GM10248 (cell line): ENCODE data around the gene KCNC4.

Experiments
- CTCF ChIA-PET: fragments of 300-600 bp; sonication (Branson Sonifier 250); formaldehyde crosslinking; extraction: SDS; loops from one replicate; lab custom pipeline; 2021; ENCODE audit warnings: antibody characterized with exemption; lab: Yijun Ruan, JAX
- POLR2A ChIA-PET: fragments of 350-650 bp; sonication (Branson Sonifier 250); formaldehyde crosslinking; extraction: SDS; loops from one replicate; lab custom pipeline; 2020; ENCODE audit warnings: antibody characterized with exemption; lab: Yijun Ruan, JAX
- DNase-seq: peaks from one replicate; pipeline ENCODE4 v3.0.0; 2012; ENCODE audit errors: extremely low spot score
- TF ChIP-seq, protein P1 (sequence below): IDR thresholded peaks from 2 replicates; pipeline ENCODE4 v1.5.1; 2012; ENCODE audit warnings: mild to moderate bottlenecking, low read depth; ENCODE audit errors: extremely low read depth, missing control alignments, control extremely low read depth

KCNC4 gene

DNA sequence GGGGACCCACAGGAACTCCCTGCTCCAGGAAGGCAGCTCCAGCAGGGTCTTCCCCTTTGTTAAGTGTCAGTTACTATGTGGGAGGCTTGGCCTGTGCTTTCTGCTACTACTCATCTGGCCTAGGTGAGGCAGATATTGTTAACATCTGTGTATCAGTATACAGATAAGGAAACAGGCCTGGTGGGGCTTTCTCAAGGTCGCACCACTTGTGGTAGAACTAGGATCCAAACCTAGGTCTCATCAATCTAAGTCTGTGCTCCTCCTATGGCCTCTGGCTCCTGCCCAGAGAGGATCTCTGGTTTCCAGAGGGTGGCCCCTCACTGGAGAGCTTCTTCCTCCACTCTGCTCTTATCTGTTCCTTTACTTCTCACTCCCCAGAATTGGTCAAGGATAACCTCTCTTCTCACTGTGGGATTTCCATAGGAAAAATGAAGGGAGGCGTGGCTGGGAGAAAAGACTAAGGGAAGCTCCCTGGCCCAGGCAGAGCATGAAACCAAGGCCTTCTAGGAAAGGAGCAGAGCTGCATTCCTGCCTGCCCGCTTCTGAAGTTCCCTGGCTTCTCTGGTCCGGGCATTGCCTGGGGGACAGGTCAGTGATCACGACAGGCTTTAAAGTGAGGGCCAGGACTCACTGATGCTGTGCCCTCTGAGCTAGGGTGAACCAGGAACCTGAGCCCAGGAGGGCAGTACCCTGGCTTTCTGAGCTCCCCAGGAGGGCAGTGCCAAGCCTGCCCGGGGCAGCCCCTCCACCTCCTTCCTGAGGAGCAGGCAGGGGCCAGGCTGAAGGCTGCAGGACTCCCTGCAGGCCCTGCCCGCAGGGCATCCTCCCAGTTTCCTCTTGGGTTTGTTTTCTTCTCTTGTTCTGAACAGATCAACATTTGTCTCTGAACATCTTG lies 5.8 kb downstream of the KCNC4 start:
- DNase-seq: no peak
- CTCF ChIA-PET: interaction anchor here (0.8 to 4.7 kb wide), 13 partner anchors 8 to 304 kb away, joined by 3 to 55 read pairs (median 6); no protein-coding TSS in a partner anchor
- POLR2A ChIA-PET: no interaction called here
- TF ChIP-seq, protein P1, sequence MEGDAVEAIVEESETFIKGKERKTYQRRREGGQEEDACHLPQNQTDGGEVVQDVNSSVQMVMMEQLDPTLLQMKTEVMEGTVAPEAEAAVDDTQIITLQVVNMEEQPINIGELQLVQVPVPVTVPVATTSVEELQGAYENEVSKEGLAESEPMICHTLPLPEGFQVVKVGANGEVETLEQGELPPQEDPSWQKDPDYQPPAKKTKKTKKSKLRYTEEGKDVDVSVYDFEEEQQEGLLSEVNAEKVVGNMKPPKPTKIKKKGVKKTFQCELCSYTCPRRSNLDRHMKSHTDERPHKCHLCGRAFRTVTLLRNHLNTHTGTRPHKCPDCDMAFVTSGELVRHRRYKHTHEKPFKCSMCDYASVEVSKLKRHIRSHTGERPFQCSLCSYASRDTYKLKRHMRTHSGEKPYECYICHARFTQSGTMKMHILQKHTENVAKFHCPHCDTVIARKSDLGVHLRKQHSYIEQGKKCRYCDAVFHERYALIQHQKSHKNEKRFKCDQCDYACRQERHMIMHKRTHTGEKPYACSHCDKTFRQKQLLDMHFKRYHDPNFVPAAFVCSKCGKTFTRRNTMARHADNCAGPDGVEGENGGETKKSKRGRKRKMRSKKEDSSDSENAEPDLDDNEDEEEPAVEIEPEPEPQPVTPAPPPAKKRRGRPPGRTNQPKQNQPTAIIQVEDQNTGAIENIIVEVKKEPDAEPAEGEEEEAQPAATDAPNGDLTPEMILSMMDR: no peak

DNA sequence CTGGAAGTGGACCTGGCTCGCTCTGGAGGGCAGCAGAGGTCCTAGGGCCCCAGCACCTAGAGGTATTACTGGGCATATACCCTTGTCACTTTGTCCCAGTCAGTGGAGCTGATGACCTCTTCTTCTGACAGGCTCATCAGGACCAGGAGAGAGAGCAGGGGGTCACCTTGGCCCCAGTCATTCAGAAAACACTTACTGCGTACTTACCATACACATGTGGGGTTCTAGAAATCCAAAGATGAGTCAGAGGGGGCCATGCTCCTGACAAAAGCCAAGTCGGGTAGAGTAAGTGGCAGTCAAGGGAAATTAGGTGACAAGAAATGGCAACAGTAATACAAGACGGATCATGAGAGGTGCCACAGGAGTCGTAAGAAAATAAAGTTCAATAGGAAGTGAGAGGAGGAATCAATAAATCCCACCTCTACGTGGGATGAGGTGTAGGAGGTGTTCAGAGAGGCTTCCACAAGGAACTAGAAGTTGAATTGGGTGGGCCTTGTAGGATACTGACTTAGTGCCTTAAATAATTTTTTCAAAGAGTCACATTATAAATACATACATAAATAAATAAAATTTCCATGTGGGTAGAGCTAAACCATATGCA lies 6.8 kb downstream of the KCNC4 start:
- no peak for DNase-seq
- POLR2A ChIA-PET: no interaction called here
- TF ChIP-seq, protein P1: no peak
- CTCF ChIA-PET: interaction anchor here (1.3 to 4.7 kb wide), 8 partner anchors 12 to 279 kb away, joined by 4 to 55 read pairs (median 11); no protein-coding TSS in a partner anchor

GRCh38 chr1:110218137-110218536 lies 8.0 kb downstream of the KCNC4 start:
- TF ChIP-seq, protein P1: no peak
- DNase-seq: no peak
- POLR2A ChIA-PET: no interaction called here
- CTCF ChIA-PET: interaction anchor here (1.3 to 4.7 kb wide), 2 partner anchors 14 to 28 kb away, joined by 3 to 55 read pairs; no protein-coding TSS in a partner anchor

- CTCF ChIA-PET: interaction anchor here (1.2 to 2.7 kb wide), 6 partner anchors 10 to 277 kb away, joined by 3 to 27 read pairs (median 5); no protein-coding TSS in a partner anchor
These were observed 8.6 kb downstream of the KCNC4 start for GRCh38 chr1:110218739-110219138.

GRCh38 chr1:110220324-110220723 lies 10.2 kb downstream of the KCNC4 start:
- TF ChIP-seq, protein P1: no peak
- ChIA-PET POLR2A (no interaction called here), CTCF (interaction anchor here (0.9 to 2.7 kb wide), 4 partner anchors 12 to 276 kb away, joined by 3 to 27 read pairs (median 4); no protein-coding TSS in a partner anchor)
- DNase-seq: no peak

More at GRCh38 chr1:110218739-110219138, 8.6 kb downstream of the KCNC4 start:
- DNase-seq: no peak
- POLR2A ChIA-PET: no interaction called here
- TF ChIP-seq, protein P1: no peak

DNA sequence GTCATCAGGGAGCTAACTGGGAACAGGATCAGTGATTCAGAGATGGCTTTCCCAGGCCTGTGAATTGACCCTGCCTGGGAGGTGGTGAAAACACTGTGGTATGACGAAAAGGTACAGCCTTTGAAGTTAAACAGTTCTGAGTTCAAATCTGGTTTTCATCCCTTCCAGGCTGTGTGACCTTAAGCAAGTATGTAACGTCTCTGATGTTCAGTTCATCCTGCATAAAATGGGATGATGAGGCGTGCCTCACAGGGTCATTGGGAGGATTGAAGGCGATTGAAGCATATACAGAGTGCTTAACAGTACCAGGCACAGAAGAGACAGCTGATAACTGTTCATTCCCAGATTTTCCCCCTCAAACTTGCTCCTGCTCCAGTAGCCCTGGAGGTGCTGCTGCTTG lies 11.0 kb downstream of the KCNC4 start:
- DNase-seq: no peak
- ChIA-PET CTCF (interaction anchor here (2.7 kb wide), 1 partner anchor 13 kb away, joined by 27 read pairs; no protein-coding TSS in a partner anchor), POLR2A (no interaction called here)
- TF ChIP-seq, protein P1: no peak
